ENCODE measurements around the gene BDNF.

- no peak for TF ChIP-seq CTCF (IDR thresholded peaks at IDR 0.05)
- no peak for TF ChIP-seq POLR2A (IDR thresholded peaks at IDR 0.05)
These were observed 20.1 kb upstream of the BDNF start for GRCh38 chr11:27720277-27720830.
